ENCODE data around the gene MAGEA8.
"Not testable (repeated sequence)": the region's sequence is repeated elsewhere in the genome, so short reads cannot be mapped to it uniquely, and the experiment has no call there.

Gene MAGEA8

GRCh38 chrX:149908308-149908707 lies 27.3 kb downstream of the MAGEA8 start:
- DNase-seq, result peak; percentile 44

GRCh38 chrX:149908727-149909126 lies 27.7 kb downstream of the MAGEA8 start:
- DNase-seq, result no peak

GRCh38 chrX:149909324-149910177 lies 28.6 kb downstream of the MAGEA8 start:
- no peak for DNase-seq

GRCh38 chrX:149910178-149910695 lies 29.3 kb downstream of the MAGEA8 start:
- DNase-seq, result no peak

GRCh38 chrX:149916745-149917392 lies 35.9 kb downstream of the MAGEA8 start:
- DNase-seq, result no peak

GRCh38 chrX:149923836-149924235 lies 42.9 kb downstream of the MAGEA8 start:
- not testable (repeated sequence) for DNase-seq

GRCh38 chrX:149924434-149924833 lies 43.5 kb downstream of the MAGEA8 start:
- not testable (repeated sequence) for DNase-seq

- DNase-seq, result not testable (repeated sequence)
Measured at GRCh38 chrX:149927245-149927963, 46.4 kb downstream of the MAGEA8 start.

- not testable (repeated sequence) for DNase-seq
Measured at GRCh38 chrX:149927964-149928258, 46.9 kb downstream of the MAGEA8 start.

GRCh38 chrX:149928635-149929034 lies 47.7 kb downstream of the MAGEA8 start:
- DNase-seq, result not testable (repeated sequence)

- not testable (repeated sequence) for DNase-seq
Measured at GRCh38 chrX:149929400-149929799, 48.4 kb downstream of the MAGEA8 start, which contains the start of gene HSFX4. Gene HSFX4, plus strand, starts transcription at chrX:149929573. Its CDS starts 72 bp downstream, at chrX:149929645.

- not testable (repeated sequence) for DNase-seq
Measured at GRCh38 chrX:149931355-149931754, 50.4 kb downstream of the MAGEA8 start.

- DNase-seq, result not testable (repeated sequence)
Measured at GRCh38 chrX:149932150-149932549, 51.2 kb downstream of the MAGEA8 start.

GRCh38 chrX:149932970-149933369 lies 52.0 kb downstream of the MAGEA8 start:
- DNase-seq, result not testable (repeated sequence)

GRCh38 chrX:149933547-149933946 lies 52.6 kb downstream of the MAGEA8 start:
- DNase-seq, result not testable (repeated sequence)
